ENCODE measurements around the gene SIGLEC10.

Gene SIGLEC10

DNA sequence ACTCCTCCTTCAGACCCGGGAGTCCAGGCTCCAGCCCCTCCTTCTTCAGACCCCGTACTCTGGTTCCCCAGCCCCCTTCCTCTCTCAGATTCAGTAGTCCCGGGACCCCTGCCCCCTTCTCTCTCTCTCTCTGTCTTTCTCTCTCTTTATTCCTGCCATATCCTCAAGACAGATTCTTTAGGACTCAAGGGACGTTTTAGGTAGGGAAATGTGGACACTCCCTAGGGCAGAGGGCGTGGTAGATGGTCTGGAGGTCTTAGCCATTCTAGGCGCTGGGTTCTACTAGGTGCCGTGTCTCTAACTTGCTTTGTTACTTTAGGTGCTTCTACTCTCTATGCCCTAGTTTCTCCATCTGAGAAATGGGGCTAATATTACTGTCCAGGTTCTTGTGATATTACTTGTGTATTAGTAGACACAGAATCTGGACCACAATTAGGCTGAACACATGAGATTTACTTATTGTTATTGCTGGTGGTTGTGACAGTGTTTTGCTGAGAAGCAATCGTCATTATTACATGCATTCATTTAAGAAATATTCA is 26.3 kb downstream of the SIGLEC10 start:
- no peak for DNase-seq

DNA sequence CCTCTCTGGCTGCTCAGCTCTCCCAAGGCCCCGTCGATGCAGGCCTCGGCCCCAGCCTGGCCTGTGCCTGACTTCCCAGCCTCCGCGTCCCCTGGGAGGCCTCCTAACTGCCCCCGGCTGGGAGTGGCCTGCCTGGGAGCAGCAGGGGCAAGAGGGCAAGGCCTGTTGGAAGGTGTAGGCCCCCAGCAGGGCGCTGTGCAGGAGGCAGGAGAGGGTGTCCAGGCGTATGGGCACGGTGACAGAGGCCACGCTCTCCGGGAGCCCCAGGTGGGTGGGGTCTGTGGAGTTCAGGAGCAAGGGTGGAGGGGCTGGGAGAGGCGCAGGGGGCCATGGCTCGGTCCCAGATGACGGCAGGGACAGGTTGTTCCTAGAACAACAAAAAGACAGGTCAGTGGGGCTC is 28.3 kb downstream of the SIGLEC10 start:
- no peak for DNase-seq

DNA sequence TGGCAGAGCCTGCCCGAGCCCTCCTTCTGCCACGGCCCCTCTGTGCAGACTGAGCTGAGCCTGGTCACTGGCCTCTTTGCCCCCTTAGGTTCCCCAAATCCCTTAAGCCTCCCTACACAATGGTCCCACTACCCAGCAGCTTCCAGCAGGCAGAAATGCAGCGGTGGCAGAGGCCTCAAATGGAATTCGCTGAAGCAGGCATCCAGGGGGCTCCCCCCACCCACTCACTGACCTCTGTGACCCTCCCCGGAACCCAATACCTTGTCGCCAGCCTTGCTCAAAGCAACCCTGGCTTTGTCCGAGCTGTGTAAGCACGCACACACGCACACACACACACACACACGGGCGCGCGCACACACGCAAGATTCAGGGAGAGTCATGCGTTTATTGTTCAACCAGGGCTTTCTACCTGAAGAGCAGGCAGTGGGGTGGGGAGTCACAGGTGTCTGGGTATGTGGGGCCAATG is 29.5 kb downstream of the SIGLEC10 start, which contains the start of gene LIM2:
Gene LIM2, minus strand, starts transcription at position 51 of the 466 bp plus-strand sequence. CDS start 531 bp downstream, outside the sequence.
- no peak for DNase-seq

DNA sequence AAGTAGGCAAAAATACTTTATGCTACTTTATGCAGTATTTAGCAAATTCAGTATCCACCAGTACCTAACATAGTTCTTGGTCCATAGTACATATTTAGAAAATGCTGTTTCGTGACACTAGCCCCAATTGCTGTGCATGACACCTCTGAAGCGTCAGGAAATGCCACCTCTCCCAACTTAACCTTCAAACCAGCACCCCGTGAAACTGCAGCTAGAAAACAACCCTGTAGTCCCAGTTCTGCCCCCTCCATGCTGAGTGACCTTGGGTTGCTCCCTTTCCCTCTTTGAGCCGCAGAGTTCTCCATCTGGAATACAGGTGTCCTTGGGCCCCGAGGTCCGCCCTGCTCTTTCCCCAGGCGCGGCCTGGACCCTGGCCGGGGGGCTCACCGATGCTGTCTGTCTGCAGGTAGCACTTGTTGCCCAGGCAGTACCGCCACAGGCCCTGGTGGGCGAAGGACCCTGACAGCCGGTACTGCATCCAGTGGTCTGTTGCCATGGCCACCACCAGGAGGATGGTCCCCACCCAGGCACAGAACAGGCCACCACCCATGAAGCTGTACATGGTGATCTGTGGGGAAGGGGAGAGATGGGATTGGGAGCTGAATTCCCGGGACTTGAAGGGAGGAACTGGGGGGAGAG is 30.4 kb downstream of the SIGLEC10 start:
- DNase-seq = no peak

DNA sequence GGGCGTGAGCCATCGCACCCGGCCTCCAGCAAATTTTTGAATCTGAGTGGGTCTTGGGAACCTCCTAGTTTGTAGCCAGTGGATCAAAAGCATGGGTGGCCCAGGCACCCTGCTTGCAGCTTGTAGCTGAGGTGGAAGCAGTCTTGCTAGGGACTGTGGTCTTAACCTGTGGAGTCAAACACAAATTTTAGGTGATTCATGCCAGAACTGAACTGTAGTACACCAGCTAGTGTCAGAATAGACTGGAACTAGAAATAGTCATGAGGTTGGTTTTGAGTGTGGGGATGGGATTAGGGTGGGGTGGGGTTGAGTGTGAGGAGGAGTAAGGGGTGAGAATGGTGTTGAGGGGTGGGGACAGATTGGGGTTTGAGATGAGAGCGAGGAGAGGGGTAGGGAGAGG is 35.4 kb downstream of the SIGLEC10 start:
- DNase-seq = no peak

DNA sequence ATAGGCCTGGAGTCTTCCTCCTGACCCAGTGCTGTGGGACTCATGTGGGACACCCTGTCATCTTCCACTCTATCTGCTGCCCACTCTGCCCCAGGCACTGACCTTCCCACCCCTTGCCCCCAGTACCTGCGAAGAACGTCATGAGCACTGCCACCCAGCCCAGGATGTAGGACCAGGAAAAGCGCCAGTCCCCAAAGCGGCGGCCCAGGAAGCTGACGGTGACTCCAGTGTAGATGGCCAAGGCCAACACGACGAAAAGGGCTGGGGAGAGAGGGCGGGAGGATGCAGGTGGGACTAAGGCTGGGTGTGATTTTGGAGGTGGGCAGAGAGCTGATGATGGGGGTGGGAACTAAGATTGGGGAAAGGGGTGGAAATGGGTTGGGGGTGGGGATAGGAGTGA is 37.1 kb downstream of the SIGLEC10 start:
- DNase-seq = no peak

DNA sequence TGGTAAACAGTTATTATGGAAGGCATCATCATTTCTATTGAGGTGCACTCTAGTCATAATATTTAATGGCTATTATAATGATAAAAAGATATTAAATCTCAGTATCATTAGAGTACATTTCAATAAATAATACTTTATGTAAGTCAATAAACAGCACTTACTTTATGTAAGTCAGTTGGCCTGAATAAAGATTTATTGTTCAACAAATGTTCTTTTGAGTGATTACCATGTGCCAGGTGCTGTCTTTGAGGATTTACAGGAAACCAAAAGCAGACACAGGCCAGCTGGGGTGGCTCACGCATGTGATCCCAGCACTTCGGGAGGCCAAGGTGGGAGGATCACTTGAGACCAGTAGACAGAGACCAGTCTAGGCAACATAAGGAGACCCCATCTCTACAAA is 40.0 kb downstream of the SIGLEC10 start:
- no peak for DNase-seq

DNA sequence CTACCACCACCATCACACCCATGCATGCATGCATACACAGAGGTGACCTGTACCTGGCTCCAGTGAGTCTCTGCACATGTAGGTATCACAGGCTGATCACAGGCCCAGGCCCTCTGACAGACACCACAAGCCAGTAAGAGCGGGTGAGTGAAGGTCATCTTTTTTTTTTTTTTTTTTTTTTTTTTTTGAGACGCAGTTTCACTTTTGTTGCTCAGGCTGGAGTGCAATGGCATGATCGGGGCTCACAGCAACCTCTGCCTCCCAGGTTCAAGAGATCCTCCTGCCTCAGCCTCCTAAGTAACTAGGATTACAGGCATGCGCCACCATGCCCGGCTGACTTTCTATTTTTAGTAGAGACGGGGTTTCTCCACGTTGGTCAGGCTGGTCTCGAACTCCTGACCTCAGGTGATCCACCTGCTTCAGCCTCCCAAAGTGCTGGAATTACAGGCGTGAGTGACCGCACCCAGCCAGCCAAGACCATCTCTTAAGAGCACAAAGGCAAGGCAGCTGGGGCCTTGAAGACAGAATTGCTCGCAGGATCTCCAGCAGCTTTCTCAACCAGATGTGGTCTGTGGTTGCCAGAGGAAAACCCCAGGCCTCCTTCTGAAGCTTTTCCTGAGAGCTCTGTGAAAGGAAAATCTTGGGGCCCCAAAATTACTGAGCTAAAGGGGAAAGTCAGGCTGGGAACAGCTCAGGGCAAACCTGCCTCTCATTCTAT is 41.8 kb downstream of the SIGLEC10 start:
- DNase-seq = no peak

DNA sequence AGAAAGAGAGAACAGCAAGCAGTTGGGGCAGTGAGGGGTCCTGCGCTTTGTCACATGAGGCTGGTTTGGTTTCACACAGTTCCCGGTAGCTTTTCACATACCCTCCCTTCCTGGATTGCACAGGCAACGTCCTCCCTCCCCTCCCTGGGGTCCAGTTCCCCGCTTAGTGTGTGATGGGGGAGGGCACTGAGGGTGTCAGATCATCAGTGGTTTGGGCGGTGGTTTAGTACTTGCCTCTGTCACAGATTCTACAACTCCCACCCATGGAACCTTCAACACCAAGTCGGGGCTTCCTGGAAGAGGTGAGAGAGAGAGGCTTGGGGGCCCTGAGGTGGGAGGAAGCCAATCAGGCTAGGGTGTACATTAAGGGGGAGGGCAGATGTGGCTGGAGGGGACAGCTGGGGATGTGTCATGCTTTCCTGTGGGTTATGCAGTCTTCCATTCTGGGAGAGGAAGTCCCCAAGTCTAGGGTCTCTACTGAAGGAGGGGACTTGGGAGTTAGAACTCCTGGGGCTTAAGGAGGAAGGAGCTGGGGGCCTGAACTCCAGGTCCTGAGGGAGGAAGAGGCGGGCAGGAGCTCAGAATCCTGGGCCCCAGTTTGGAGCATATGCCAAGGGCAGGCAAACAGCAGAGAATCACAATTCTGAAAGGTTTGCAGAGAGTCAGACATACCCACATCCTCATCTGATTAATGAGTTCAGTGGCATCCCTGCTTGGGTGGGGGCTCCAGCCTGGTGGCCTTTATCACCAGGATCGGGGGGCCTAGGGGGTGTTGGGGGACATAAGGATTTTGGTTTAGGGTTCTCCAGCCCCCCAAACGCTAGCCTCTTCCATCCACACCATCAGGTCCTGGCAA is 44.6 kb downstream of the SIGLEC10 start, which contains the start of gene NKG7:
Gene NKG7, minus strand, starts transcription at position 6 of the 856 bp plus-strand sequence. CDS start 119 bp downstream, outside the sequence.
- peak; percentile 61 for DNase-seq

DNA sequence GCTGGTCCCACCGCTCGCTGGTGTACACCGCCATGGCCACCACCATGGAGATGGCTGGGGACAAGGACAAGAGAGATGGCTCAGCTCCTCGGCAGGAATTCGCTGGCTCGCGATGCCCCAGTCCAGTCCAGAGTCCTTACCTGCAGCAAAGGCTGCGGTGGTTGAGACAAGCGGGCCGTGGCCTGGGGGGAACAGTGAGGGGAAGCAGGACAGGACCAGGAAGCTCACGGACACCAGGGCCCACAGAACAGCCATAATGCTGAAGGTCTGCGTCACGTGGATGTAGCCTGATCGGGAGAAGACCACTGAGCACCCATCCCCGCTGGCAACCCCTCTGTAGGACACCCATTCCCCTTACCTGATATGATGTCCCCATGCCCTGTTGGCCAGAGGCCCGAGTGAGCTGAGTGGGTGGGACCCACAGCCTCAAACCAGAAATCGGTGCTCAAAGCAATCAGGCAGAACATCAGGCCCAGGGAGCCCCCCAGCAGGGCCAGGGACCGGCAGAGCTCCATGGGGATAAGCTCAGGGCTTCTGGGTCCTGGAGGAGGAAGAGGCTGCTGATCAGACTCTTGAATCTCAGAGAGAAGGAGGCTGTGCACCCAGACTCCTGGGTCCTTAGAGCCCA is 45.3 kb downstream of the SIGLEC10 start:
- DNase-seq = no peak

DNA sequence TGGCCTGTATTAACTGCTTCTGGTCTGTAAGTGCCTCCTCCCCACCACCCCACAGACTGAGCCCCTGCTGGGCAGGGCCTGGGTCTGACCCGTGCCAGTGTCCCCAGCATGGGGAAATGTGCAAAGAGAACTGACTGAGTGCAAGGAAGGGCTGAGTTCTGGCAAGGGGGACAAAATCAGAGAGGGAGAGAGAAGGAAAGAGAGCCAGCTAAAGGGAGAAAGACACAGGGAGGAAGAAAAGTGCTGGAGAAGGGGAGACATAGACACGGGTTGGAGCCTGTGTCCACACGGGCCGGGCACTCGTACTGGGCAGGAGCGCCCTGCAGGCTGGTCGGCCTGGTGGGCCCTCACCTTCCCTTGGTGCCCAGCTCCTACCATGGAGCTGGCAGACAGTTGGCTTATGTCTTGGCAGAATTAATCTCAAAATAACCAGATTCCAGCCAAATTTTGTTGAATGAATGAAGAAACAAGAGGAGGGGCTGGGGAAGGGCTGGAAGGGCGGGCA is 46.2 kb downstream of the SIGLEC10 start:
- DNase-seq = no peak

DNA sequence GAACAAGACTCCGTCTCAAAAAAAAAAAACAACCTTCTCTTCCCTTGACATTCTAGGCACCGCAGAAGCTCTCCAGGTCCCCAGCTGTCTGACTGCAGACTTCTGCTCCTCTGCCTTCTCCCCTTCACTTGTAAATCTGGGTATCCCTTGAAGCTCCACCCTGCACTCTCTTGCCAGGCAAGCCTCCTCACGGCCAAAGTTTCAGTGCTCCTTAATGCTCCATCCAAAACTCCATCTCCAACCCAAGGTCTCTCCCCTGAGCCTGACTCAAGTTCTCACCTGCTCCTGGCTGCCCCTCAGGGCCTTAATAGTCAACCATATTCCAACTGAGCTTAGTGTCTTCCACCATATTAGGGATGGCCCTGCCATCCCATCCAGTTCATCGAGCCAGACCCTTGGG is 47.2 kb downstream of the SIGLEC10 start:
- no peak for DNase-seq

DNA sequence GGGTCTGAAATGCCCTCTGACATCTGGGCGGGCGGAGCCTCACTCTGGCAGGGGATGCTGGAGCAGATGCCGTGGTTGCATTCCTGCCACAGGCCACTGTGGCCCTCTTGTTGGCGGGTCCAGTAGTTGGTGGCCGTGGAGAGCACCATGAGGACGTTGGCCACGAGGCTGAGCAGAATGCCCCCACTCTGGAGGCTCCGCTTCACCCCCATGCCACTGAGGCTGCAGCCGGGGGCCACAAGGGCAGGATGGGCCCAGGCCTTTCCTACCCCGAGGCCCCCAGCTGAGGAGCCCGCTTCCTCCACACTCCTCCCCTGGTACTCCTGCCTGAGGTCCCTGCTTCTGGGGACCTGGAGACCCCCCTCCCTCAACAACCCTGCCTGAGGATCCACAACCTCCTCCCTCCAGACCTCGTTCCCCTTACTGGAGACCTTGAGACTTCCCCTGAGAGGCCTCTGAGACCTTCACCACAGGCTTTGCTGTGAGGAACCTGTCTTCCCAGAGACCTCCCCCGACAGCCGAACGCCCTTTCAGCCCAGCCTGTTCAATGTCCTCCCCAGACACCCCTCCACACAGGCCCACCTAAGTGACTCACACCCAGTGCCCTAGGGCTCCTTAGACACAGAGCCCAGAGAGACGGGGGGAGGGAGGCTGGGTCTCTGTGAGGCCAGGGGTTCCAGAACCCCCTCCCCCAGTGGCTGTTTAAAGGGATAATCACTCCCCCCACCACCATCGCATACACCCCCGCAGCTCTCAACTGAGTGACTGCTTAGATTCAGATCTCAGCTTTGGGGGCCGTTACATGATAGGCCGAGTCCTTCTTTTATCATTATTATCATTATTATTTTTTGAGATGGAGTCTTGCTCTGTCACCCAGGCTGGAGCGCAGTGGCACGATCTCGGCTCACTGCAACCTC is 48.8 kb downstream of the SIGLEC10 start, which contains the start of gene CLDND2:
Gene CLDND2, minus strand, starts transcription at position 638 of the 917 bp plus-strand sequence. Its CDS starts 426 bp downstream, at position 212.
- peak; percentile 33 for DNase-seq

DNA sequence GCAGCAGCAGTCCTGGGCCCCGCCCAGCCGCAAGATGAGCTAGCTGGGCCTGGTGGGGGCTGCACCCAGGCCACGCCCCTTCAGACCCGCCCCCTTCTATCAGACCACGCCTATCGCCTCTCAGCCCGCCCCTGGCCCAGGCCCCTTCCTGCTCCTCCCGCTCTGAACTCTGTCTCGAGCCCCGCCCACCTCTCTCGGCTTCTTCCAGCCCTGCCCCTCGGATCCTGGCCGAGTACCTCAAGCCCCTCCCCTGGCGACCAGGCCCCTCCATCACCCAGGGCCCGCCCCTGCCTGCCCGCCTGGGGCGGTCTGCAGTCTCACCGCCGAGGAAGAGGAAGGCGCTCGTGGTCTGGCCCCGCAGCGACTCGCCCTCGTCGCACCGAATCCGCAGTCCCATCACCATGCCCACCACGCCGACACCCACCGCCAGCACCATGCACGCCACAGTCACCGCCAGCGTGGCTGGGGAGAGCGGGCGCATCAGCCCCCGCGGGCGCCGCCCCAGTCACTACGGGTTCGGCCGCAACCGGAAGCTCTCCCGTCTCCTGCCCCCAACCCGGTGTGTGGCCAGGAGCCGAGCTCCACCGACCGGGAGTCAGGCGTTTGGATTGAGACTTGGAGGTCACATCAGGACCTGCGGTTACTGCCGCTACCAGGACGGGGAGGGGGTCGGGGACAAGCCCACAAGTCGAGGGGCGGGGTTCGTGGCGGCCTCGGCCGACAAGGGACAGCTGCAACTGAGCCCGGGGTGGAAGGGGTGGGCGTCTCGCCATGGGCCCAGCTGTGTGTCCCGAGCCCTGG is 49.7 kb downstream of the SIGLEC10 start:
- peak; percentile 97 for DNase-seq

DNA sequence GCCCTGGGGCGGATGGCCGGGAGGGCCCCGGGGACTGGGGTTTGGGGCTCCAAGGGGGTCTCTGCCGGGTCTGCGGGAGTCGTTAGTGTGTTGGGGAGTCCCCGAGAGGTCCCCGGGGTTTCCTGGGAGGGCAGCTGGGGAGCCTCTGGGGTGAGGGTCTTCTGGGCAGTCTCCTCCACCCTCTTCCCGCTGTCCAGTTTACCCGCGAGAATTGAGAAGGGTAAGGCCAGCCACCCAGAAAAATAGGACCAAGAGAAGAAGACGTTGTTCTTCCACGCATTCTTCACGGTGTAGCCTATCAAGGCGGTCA is 50.2 kb downstream of the SIGLEC10 start:
- no peak for DNase-seq

DNA sequence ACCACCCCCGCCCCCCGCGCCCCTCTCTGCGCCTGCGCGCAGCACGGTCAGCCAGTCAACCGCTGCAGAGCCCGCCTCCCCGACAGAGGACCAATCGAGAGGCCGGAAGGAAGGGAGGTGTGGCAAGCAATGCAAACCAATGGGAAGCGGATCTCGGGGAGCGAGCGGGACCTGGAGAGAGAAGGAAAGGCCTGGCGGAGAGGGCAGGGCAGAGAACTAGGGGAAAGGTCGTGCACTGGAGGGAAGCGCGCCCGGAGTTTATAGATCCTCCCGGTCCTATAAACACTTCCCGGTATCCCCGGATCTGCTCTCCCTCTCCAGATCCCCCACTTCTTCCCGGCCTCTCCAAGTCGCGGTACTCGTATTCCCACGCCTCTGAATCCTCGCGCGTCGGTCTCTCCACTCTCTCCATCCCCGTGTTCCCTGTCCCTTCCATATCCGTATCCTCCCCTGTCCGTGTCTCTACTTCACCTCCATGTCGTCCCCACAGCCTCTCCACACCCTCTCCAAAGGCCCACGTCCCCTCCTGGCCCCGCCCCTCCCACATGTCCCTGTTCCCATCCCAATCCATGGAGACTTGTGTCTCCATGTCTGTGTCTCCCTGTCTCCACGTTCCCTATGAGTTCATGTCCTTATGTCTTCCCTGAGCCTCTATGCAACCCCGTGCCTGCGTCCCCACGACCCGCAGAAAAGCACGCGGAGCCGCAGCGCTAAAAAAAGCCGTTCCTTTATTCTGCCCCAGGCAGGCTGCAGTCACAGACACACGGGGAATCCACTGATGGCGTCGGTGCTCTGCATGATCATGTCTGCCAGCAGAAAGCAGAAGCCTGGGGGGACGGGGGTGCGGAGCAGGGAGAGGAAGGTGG is 50.8 kb downstream of the SIGLEC10 start:
- peak; percentile 87 for DNase-seq

DNA sequence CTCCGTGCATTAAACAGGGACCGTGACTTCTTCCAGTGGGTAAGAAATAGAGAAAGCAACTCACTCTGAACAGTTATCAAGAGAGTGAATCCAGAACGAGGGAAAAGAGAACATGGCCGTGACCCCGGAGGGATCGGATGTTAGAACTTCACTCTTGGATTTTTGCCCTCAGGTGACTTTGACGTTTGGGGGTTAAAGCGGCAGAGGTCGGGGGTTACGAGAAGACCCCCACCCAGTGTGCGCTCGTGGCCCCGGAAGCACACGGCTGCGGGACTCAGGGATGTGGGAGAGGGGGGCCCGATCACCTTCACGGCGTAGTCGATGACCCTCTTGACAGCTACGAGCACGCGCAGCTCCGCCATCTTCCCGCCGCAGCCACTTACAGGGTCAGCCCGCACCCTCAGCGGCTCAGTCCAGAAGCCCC is 51.5 kb downstream of the SIGLEC10 start, which contains the start of gene ETFB:
Gene ETFB, minus strand, starts transcription at position 424 of the 424 bp plus-strand sequence. Its CDS starts 62 bp downstream, at position 362.
- DNase-seq = no peak

DNA sequence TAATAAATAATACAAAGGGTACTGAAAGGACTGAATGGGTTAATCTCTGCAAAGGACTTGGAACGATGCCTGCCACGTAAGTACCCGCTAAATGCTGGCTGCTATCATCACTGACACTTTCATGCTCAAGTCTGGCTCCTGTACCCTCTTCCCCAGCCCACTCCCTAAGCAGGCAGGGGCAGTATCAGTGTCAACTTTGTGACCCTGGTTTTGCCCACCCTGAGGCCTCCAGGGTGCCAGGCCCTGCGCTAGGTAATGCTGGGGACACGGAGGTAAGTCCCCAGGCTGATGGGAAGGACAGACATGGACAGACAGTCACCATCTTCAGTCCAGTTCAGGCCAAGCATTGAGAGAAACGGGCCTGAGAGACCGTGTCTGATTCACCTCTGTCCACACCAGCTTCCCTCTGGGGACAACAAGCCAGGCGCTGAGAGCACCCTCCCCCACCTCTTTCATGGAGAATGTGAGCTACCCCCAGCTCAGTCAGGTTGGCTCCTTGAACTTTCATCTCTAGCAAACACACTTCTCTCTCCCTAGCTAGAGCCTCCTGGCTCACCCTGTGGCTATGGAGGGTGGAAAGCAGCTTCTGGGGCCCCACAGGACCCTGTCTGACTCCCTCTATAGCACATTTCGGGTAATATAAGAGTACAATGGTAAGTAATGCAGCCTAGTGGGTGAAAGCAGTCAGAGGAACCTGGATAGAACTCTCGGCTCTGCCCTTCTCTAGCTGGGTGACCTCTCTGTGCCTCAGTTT is 52.1 kb downstream of the SIGLEC10 start:
- DNase-seq = peak; percentile 43
